Stimulated activated CD4-positive, alpha-beta T cell treated with anti-CD3 and anti-CD28 coated beads, Interleukin-2, amount 100 ng/mL, for 48 hours (primary cell): ENCODE data around the gene IGF2R.

ENCODE experiments used
- DNase-seq, 2 donors: peaks; one replicate each; pipeline ENCODE4 v3.0.0-alpha.2; 2020

IGF2R gene

GRCh38 chr6:160147146-160147536 lies 178.3 kb downstream of the IGF2R start:
- DNase-seq: no peak

GRCh38 chr6:160154471-160154870 lies 185.6 kb downstream of the IGF2R start:
- no peak for DNase-seq

- no peak for DNase-seq
These were observed 188.0 kb downstream of the IGF2R start for GRCh38 chr6:160156842-160157241.

GRCh38 chr6:160160450-160160849 lies 191.6 kb downstream of the IGF2R start:
- no peak for DNase-seq
